Head of caudate nucleus (tissue), 42 donors: ENCODE measurements around the gene RAB11FIP4.

Source experiments
- DNase-seq, 42 donors: peaks; one replicate each; pipeline versions ENCODE4 v3.0.0 to v3.0.0-alpha.2; 2020 to 2021; ENCODE audit warnings: mixed read lengths in 7 of 42
- intact Hi-C: fragments of 100-400 bp; cut with DNase I; formaldehyde crosslinking; loops from one replicate; pipeline ENCODE4 v1.15.0; 2022

RAB11FIP4 gene

DNA sequence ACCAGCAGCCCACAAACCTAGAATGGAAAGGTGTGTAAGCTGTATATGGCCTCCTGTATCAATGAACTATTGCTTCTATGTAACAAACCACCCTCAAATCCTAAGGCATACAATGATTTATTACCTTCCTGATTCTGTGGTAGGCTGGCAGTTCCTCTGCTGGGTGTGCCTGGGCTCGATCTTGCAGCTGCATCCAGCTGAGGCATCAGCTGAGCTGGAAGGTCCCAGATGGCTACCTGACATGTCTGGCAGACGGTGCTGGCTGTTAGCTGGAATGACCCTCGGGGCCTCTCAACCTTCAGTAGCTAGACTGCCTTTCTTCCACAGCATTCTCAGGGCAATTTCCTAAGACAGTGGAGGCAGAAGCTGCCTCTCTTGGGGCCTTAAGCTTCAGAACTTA is 152.7 kb downstream of the RAB11FIP4 start:
- DNase-seq, result no peak
- intact Hi-C loops, result no loop called here

DNA sequence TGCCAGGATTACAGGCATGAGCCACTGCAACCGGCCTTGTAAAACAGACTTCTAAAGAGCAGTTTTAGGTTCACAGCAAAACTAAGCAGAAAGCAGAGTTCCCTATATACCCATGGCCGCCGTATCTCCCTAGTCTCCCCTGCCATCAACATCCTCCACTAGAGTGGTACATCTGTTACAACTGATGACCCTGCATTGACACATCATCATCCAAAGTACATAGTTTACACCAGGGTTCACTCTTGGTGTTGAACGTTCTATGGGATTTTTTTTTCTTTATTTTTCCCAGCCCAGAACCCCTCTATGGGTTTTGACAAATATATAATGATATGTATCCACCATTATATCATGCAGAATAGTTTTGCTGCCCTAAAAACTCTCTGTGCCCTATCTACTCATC is 155.2 kb downstream of the RAB11FIP4 start:
- DNase-seq, result no peak
- intact Hi-C loops, result no loop called here

DNA sequence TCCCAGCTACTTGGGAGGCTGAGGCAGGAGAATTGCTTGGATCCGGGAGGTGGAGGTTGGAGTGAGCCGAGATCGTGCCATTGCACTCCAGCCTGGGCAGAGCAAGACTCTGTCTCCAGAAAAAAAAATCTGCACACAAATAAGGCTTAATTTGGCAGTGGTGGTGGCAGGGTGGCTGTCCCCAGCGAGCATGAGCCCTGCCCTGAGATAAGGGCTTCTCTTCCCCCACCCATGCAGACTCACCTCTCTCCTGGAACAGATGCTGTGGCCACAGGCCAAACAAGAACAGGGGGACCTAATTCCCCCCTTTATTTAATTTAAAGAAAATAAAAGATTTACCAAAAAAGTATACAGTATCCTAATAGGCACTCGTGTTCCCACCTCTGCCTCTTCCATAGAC is 157.2 kb downstream of the RAB11FIP4 start:
- DNase-seq, result no peak
- intact Hi-C loops, result no loop called here

DNA sequence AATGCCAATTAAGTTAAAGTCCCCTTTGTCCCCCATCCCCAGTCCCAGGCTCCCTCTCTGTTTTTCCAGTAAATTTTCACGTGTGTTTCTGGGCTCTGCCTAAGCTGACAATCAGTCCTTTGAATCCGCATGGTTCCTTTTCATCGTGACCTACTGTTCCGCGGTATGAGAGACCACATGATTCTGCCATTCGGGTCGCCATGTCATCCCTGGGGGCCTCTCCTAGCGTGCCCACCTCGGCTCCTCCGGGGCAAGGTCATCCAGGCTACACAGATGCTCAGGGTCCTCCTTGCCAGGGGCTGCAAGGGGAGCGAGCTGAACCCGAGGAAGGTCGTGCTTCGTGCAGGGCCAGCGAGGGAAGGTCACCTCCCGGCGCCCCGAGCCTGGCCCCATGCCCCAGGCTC is 157.6 kb downstream of the RAB11FIP4 start:
- intact Hi-C loops, result no loop called here
- DNase-seq, result peak in 17 of 42 donors; percentile 17 to 72 (median 43)

DNA sequence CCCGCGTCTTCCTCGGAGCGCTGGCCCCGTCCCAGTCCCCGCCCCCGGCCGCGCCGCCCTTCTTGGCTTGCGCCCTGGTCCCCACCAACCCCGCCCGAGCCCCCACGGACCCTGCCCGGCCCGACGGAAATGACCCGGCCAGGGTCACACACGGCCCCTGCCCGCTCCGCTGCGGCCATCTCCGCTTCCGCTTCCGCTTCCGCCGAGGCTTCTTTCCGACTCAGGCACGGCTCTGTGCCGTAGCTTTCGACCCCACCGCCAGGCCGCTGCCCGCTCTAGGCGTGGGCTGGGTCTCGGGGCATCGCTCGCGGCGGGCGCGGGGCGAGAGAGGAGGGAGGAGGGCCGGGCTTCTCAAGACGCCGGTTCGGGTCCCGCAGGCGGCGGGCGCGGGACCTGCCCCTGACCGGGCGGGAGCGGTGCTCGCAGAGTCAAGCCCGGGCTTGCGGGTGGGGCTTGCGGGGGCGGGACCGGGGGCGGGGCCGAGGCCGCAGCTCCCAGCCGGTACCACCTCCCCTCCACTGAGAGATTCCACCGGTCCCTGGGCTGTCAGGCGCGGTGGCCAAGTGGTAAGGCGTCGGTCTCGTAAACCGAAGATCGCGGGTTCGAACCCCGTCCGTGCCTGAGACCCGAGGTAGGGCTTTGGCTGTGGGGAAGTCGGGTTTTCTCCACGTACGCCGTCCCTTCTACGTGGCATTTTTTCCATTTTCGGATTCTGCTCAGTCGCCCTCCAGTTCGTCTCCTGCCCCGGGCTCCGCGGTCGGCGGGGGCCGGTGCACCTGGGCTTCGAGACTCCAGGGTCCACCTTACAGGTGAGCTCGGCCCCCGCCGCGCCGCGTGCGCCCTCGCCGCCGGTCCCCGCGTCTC is 158.3 kb downstream of the RAB11FIP4 start:
- intact Hi-C loops, result no loop called here
- DNase-seq, result peak; percentile 82 to 98 (median 93)

DNA sequence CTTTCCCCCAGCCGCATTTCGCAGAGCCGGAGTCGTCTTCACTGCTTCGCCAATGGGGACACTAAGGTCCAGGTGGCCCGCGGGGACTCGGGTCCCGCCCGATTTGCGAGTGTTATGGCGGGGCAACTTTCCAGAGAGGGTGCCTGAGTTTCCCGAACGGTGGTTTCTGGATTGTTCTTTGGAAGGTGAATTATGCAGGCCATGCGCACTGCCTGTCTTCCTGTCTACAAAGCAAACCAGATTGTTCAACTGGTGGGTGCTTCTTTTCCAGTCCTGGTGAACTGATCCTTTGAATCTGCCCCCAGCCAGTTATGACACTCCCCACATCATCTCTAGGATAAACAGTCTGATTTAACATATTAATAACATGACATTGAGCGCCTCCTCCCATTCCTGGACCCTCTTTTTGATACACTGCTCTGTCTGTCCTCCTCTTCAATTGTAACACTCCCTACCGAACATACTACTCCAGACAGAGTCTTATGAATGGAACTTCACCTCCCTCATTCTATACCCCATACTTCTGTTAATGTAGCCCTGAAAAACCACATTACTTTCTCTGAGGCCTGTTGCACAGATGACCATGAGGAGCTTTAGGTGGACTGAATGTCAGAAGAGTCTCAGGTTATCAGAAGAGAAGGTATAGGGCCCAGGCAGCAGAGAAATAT is 159.0 kb downstream of the RAB11FIP4 start:
- DNase-seq, result peak in 11 of 42 donors; percentile 21 to 65 (median 39)
- intact Hi-C loops, result no loop called here

DNA sequence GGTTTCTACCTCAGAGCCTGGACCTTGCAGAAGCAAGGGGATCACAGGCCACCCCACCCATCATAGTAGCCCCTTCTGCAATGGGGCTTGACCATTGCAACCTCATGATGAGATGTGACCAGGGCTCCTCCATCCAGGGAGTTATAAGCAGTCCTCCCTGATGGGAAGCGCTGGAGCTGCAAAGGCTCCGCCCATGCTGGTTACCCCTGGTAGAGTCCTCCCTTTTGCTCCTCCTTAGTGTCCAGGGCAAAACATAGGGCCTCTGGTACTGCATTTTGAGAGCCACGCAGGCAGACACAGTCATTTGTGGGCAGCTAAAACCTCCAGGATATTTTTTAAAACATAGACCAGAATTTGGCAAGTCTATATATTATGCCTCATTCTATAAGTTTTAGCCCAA is 161.1 kb downstream of the RAB11FIP4 start:
- intact Hi-C loops, result no loop called here
- no peak for DNase-seq

DNA sequence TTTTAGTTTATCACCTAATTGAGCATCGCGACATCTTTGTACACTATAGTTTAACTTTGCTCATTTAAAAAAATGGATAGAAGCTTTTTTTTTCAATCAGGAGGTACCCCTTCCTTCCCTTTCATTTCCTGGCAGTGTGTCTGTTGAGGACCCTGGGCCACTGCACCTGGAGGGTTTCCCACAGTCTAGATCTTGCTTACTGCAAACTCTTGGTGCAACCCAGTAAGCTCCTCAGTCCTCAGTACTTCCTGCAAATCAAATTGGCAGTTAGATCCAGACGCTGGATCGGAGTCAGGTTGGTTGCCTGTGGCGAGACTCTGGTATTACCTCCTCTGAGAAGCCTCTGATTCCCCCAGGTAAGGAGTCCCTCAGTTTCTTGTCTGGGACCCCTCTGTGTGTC is 162.0 kb downstream of the RAB11FIP4 start:
- intact Hi-C loops, result no loop called here
- DNase-seq, result no peak

DNA sequence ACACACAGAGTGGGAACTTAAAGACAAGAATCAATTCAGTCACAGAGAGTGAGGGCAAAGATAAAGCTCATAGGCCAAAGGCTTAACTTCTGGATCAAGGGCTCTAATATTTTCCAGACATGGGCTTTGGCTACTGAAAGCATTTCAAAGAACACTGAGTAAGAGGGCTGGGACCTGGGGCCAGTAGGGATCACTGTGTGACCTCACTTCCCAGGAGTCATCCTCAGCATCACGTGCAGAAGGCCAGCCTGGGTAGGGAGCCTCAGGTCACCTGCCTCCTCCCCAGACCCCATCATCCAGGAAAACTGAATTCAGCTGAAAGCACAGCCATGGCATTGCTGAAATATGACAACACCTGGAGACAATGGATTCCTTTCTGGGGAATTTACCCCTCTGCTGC is 163.5 kb downstream of the RAB11FIP4 start:
- no peak for DNase-seq
- intact Hi-C loops, result loop anchor here (5.0 kb wide), 1 partner anchor 287 kb away; no protein-coding TSS in a partner anchor

DNA sequence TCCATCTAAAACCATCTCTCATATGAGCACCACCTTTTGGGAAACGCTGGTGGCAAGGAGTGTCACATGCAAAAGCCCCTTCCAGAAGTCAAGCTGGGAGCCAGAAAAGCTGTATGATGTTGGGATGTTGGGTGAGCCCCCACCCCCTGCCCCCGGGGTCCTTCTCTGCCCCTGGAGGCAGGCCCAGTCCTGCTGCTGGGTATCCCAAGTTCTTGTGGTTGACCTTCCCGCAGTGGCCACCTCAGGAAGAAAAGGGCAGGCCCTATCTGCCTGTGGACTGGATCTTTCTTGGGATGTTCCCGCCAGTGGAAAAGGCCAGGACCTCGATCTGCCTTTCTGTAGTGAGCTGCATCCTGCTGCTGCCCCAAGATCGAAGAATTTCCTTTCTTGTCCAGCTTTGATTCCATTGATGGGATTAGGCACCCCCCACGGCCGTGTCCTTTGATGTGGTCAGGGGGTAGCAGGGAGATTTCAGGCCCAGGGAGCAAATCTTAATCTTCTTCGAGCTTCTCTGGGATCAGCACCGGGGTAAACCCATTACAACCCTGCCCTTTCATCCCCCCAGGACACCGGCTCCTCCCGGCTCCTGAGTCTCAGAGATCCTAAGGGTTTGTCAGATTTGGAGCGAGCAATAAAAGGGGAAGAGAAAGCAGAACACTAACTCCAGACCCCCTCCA is 165.6 kb downstream of the RAB11FIP4 start:
- intact Hi-C loops, result loop anchor here (5.0 kb wide), 1 partner anchor 285 kb away; no protein-coding TSS in a partner anchor
- no peak for DNase-seq

DNA sequence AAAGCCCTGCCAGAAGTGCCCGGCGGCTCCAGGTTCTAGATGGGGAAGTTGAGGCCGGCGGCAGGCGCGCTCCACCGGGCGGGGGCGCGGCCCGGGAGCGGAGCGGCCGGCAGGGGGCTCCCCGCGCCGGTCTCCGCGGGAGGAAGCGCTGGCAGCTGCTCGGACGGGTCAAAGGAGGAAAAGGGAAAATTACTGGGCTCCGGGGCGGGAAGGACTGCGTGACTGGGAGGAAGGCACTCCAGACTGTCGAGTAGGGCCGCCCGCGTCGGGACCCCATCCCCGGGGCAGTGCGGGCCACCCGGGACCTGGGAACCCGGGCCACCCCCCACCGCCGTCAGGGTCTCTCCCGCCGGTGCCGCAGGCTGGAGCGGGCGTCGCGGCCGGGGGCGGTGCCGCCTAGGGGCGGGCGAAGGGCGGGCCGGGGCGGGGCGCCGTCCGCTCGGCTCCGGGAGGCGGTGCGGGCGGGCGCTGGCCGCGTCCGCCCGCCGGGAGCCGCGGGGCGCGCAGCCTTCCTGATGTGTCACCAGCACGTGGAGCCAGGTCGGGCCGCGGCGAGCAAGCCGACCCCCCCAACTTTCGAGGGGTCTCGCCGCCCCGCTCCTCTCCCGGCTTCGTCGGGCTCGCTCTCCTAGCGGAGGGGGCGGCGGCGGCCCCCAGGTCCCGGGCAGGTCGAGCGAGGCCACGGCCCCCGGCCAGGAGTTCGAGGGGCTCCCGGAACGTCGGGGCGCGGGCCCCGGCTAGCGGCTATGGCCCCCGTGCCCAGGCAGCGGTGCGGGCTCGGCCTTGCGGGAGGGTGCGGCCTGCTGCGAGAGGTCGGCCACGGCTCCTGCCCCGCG is 167.5 kb downstream of the RAB11FIP4 start:
- DNase-seq, result peak; percentile 27 to 87 (median 66)
- intact Hi-C loops, result loop anchor here (5.0 kb wide), 1 partner anchor 283 kb away; no protein-coding TSS in a partner anchor

DNA sequence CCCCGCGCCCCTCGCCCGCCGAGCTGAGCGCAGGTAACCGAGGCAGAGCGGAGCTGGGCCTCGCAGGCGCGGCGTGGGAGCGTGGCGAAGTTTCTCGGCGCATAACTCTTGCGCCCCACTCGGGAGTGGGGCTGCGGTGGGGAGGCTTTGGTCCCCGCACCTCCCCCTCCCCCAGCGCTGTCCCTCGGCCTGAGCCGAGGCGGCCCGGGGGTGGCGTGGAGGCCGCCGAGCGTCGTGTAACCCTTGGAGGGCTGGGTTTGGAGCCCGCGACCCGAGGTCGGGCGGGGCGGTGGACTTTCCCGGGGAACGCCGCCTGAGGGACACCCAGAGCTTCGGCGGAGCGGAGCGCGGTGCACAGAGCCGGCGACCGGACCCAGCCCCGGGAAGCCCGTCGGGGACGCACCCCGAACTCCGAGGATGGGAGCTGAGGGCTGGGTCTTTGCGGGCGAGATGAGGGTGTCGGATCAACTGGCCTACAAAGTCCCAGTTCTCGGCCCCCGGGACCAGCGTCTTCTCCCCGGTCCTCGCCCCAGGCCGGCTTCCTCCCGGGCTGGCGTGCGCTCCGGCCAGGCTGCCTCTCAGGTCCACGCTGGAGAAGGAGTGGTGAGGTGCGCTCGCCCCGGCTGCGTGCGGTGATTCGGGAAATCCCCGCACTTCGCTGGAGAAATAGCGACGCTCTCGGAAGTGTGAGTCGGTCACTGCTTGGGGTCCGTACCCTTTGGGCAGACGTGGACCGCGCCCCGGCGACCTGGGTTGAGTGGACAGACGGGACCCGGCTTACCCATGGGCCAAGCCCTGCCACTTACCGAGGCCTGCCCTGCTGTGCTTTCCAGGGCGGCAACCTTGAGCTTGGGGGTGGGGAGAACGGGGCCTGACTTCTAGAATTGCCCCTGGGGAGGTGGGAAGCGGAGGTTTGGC is 168.4 kb downstream of the RAB11FIP4 start:
- intact Hi-C loops, result loop anchor here (5.0 kb wide), 1 partner anchor 282 kb away; no protein-coding TSS in a partner anchor
- no peak for DNase-seq

DNA sequence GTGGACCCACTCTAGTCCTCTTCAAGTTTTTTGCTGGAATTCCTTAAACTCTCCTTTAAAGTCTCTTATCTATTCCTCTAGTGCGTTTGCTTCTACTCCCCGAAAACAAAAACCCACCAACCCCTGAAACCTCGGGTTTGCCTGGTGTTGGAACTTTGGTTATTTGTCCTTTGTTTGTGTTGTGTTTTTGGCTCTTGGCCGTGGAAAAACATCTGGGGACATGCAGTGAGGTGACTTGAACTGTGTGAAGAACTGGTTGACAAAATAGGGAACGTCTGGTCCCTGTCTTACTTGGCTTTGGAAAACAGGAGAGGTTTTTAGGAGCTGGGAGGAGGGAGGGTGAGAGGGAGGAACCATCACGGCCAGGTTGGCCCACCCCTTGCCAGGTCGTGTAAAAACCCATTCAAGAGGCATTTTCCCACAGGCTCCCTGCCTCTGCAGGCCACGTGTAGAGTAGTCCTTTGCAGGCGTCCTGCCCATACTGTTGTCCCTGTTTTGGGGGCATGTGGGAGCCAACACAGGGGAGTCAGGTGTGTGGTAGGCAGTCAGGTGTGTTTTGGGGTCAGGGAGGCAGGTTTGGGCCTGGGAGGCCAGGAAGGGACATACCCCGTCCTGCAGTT is 169.3 kb downstream of the RAB11FIP4 start:
- no peak for DNase-seq
- intact Hi-C loops, result no loop called here

DNA sequence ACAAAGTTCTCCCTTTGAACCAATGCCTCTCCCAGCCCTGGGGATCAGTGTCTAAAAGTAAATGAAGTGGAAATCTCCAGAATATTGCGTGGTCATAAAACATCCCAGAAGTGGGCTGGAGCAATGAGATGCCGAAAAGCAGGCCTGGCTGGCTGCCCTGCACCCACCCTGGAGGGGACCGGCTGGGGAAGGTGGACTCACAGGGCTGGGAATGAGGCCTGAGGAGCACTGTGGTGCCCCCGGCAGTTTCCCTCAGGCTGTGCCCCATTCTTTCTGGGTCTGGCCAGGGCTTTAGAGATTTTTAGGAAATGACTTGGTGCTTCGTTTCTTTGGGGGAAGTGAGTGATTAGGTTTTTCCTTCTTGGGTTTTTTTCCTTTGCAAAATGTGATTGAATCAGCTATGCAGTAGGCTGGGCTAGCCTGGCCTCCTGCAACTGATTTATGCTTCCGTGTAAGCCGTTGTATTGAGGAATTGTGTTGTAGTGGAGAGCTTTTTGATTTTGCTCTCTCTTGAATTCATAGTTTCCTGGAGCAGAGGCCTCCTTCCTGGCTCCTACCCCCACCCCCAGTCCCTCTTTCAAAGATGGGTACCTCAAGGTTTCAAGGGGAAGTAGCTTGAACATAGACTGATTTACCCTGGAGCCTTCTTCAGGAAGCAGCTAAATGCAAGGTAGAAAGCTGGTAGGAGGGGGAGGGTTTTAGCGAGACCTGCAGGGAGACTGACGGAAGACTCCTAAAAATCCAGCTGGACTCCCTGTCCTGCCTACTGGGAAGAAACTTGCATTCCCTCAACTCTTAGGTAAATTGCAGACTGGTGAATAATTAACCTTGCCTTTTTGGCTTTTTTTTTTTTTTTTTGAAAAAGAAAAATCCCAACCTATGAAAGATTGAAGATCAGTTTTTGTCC is 170.2 kb downstream of the RAB11FIP4 start:
- intact Hi-C loops, result no loop called here
- no peak for DNase-seq

DNA sequence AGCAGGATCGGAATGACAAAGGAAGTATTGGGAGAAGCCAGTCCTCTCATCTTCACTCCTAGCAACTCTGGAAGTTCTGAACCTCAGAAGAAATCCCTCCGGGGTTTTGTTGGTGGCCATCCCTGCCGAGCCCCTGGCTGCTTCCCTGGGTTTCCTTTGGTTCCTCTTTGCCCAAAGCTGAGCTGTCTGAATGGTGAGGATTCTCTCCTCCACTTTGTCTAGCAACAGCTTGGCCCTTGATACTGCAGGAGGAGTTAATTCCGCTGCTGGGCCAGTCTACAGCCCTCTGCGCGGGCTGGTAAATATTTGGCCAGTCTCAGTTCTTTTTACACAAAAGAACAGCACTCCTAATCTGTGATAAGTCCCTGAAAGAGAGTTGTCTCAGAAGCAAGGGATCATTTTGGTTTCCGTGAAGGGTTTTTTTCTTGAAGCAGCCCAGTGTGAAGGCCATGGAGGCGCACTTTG is 170.9 kb downstream of the RAB11FIP4 start:
- no peak for DNase-seq
- intact Hi-C loops, result no loop called here

DNA sequence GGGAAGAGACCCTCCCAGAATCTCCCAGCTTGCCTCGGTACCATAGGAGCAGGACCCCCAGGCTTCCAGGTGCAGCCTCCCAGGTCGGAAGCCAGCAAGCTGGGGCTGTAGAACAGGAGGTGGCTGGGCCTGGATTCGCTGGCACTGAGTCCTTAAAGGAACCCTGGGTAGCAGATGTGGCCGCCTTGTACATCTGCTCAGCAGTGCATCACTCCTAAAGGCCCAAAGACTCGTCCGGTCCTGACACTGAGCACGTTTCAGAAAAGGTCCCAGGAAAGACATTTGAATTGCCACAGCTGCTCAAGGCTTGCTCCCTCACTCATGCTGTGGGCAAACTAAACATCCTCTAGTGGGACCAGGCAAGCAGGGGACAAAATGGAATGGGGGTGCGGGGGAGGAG is 172.8 kb downstream of the RAB11FIP4 start:
- DNase-seq, result no peak
- intact Hi-C loops, result no loop called here
